ENCODE data around the gene ABCA6.
"Not testable (repeated sequence)": the region's sequence is repeated elsewhere in the genome, so short reads cannot be mapped to it uniquely, and the experiment has no call there.

ABCA6 gene

GRCh38 chr17:69175625-69176456 lies 34.1 kb upstream of the ABCA6 start:
- H3K4me3 ChIP-seq (ENCODE audit: low read depth, low read length): no peak overlapping the region
- no peak for TF ChIP-seq CTCF (IDR thresholded peaks at IDR 0.05; ENCODE audit: low read depth, low read length)

DNA sequence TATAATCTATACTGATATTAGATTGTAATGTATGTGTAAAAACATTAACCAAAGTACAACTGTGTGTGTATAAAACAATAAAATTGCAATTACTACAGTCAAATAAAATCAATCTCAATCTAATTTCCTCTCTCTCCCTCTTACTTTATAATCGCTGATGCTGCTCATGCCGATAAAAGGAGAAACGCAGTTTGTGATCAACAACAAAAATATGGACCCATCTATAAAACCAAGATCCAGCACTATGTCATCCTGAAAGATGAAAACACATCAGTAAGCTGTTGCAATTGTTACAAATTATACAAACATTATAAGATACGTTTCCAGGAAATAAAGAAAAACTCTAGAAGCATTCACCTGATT lies 33.5 kb upstream of the ABCA6 start:
- H3K4me3 ChIP-seq (ENCODE audit: low read depth, low read length): no peak overlapping the region
- no peak for TF ChIP-seq CTCF (IDR thresholded peaks at IDR 0.05; ENCODE audit: low read depth, low read length)

DNA sequence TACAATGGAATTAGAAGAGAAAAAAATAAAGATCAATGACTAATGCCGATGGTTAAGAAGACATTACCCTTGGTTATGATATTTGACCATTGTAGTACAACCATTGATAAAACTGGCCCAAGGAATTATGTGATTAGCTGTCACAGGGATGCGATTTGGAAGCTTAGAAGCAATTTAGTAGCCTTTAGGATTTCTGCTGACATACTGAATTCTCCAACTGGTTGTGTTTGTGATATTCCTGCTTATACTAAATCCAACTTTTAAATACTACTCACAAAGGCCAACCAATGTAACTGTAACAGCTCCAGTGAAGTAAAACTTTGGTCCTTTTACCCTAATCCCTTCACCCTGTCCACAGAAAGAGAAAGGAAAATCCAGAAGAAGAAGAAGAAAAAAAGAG lies 31.4 kb upstream of the ABCA6 start:
- H3K4me3 ChIP-seq (ENCODE audit: low read depth, low read length): no peak overlapping the region
- no peak for TF ChIP-seq CTCF (IDR thresholded peaks at IDR 0.05; ENCODE audit: low read depth, low read length)

DNA sequence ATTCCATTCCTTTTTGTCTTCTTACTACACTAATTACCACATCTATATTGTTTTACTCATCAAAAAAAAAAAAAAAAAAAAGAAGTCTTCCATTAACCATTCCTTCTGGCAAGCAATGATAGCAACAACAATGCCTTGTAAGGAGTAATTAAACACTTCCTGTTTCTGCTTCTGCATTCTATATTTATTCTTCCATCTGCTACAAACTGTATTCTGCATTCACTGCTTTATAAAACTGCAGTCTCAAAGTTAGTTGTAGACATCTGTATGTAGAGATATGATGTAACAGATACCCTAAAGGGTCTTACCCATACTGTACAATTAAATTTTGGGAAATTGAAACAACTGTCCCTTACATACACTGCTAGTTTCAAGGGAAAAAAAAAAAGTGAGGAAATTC lies 28.7 kb upstream of the ABCA6 start:
- no peak for TF ChIP-seq CTCF (IDR thresholded peaks at IDR 0.05; ENCODE audit: low read depth, low read length)
- H3K4me3 ChIP-seq (ENCODE audit: low read depth, low read length): no peak overlapping the region

DNA sequence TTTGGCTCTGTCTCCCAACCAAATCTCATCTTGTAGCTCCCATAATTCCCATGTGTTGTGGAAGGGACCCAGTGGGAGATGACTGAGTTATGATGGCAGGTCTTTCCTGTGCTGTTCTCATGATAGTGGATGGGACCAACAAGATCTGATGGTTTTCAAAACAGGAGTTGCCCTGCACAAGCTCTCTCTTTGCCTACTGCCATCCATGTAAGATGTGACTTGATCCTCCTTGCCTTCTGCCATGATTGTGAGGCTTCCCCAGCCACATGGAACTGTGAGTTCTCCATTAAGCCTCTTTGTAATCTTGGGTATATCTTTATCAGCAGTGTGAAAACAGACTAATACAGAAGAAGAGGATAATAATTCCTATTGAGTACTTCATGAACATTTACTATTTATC lies 26.9 kb upstream of the ABCA6 start:
- not testable (repeated sequence) for H3K4me3 ChIP-seq (ENCODE audit: low read depth, low read length)

GRCh38 chr17:69166957-69167356 lies 25.3 kb upstream of the ABCA6 start:
- TF ChIP-seq CTCF (IDR thresholded peaks at IDR 0.05; ENCODE audit: low read depth, low read length): no peak
- H3K4me3 ChIP-seq (ENCODE audit: low read depth, low read length): no peak overlapping the region

- TF ChIP-seq CTCF (IDR thresholded peaks at IDR 0.05; ENCODE audit: low read depth, low read length): no peak
- no peak overlapping the region for H3K4me3 ChIP-seq (ENCODE audit: low read depth, low read length)
Observed at GRCh38 chr17:69164206-69164605, 22.5 kb upstream of the ABCA6 start.

DNA sequence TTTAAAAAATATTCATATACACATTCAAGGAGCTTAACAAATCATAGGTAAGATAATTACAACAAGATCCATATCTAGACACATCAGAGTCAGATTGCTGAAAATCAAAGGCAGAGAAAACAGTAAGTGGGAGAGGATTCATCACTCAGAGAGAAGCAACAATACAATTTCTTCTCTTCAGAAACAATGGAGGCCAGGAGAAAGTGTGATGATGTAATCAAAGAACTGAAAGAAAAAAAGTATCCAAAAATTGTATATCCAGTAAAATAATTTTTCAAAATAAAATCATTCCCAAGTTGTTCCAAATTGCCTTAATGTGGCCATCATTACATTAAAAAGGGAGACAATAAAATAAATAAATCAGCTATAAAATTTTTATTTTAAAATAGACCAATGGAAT lies 17.7 kb upstream of the ABCA6 start:
- TF ChIP-seq CTCF (IDR thresholded peaks at IDR 0.05; ENCODE audit: low read depth, low read length): no peak
- H3K4me3 ChIP-seq (ENCODE audit: low read depth, low read length): no peak overlapping the region
